ENCODE results near the gene VAV3. TPM values are rescaled to one million over a fixed set of nuclear protein-coding genes. Genes with fewer than 3 reads are reported as not detected.

Gene VAV3
- total RNA-seq, 2 donors from 2014 or later, result 1.7 to 4.9 TPM

GRCh38 chr1:107563441-107563840 is 401.5 kb downstream of the VAV3 start:
- H3K27me3 Mint-ChIP-seq, result no peaks in the 10 kb centered on the region
- no peak for ATAC-seq (replicated peaks)
- no peak overlapping the region for H3K27ac Mint-ChIP-seq
- H3K4me3 Mint-ChIP-seq, result no peak overlapping the region
- H3K4me1 Mint-ChIP-seq, result no peaks in the 10 kb centered on the region
- H3K36me3 Mint-ChIP-seq (ENCODE audit: low read depth), result no peaks in the 10 kb centered on the region
- H3K9me3 Mint-ChIP-seq, result no peaks in the 10 kb centered on the region

GRCh38 chr1:107559881-107560280 is 405.1 kb downstream of the VAV3 start:
- no peak overlapping the region for H3K4me3 Mint-ChIP-seq
- no peak for ATAC-seq (replicated peaks)
- no peaks in the 10 kb centered on the region for H3K36me3 Mint-ChIP-seq (ENCODE audit: low read depth)
- H3K4me1 Mint-ChIP-seq, result no peaks in the 10 kb centered on the region
- H3K9me3 Mint-ChIP-seq, result no peaks in the 10 kb centered on the region
- no peaks in the 10 kb centered on the region for H3K27me3 Mint-ChIP-seq
- H3K27ac Mint-ChIP-seq, result no peak overlapping the region

- no peaks in the 10 kb centered on the region for H3K36me3 Mint-ChIP-seq (ENCODE audit: low read depth)
- ATAC-seq (replicated peaks), result no peak
These were observed 407.9 kb downstream of the VAV3 start for GRCh38 chr1:107557095-107557494.

GRCh38 chr1:107555578-107555977 is 409.4 kb downstream of the VAV3 start:
- Mint-ChIP-seq H3K27ac (no peak overlapping the region), H3K36me3 (ENCODE audit: low read depth) (no peaks in the 10 kb centered on the region), H3K27me3 (peaks cover 5% of the 10 kb centered on the region), H3K4me1 (no peaks in the 10 kb centered on the region), H3K9me3 (no peaks in the 10 kb centered on the region), H3K4me3 (no peak overlapping the region)
- no peak for ATAC-seq (replicated peaks)

More at GRCh38 chr1:107557095-107557494, 407.9 kb downstream of the VAV3 start:
- Mint-ChIP-seq H3K9me3 (no peaks in the 10 kb centered on the region), H3K4me1 (no peaks in the 10 kb centered on the region), H3K4me3 (no peak overlapping the region), H3K27me3 (peaks cover 5% of the 10 kb centered on the region), H3K27ac (no peak overlapping the region)

GRCh38 chr1:107552781-107553180 is 412.2 kb downstream of the VAV3 start:
- no peaks in the 10 kb centered on the region for H3K4me1 Mint-ChIP-seq
- no peaks in the 10 kb centered on the region for H3K36me3 Mint-ChIP-seq (ENCODE audit: low read depth)
- no peak overlapping the region for H3K4me3 Mint-ChIP-seq
- H3K27ac Mint-ChIP-seq, result no peak overlapping the region
- peaks cover 5% of the 10 kb centered on the region for H3K27me3 Mint-ChIP-seq
- no peaks in the 10 kb centered on the region for H3K9me3 Mint-ChIP-seq
- ATAC-seq (replicated peaks), result no peak

- Mint-ChIP-seq H3K4me1 (no peaks in the 10 kb centered on the region), H3K36me3 (ENCODE audit: low read depth) (no peaks in the 10 kb centered on the region), H3K4me3 (no peak overlapping the region), H3K27ac (no peak overlapping the region), H3K27me3 (peaks cover 5% of the 10 kb centered on the region), H3K9me3 (no peaks in the 10 kb centered on the region)
- ATAC-seq (replicated peaks), result no peak
These were observed 413.5 kb downstream of the VAV3 start for GRCh38 chr1:107551456-107551855.

- Mint-ChIP-seq H3K36me3 (ENCODE audit: low read depth) (no peaks in the 10 kb centered on the region), H3K4me1 (no peaks in the 10 kb centered on the region), H3K27ac (no peak overlapping the region), H3K9me3 (no peaks in the 10 kb centered on the region), H3K27me3 (peaks cover 5% of the 10 kb centered on the region), H3K4me3 (no peak overlapping the region)
- ATAC-seq (replicated peaks), result no peak
These were observed 414.6 kb downstream of the VAV3 start for GRCh38 chr1:107550358-107550757.

- Mint-ChIP-seq H3K27me3 (peaks cover under 1% of the 10 kb centered on the region), H3K4me1 (no peaks in the 10 kb centered on the region), H3K27ac (no peak overlapping the region), H3K9me3 (no peaks in the 10 kb centered on the region), H3K36me3 (ENCODE audit: low read depth) (no peaks in the 10 kb centered on the region), H3K4me3 (no peak overlapping the region)
- ATAC-seq (replicated peaks), result no peak
These were observed 415.7 kb downstream of the VAV3 start for GRCh38 chr1:107549152-107549810.

- H3K27me3 Mint-ChIP-seq, result no peaks in the 10 kb centered on the region
- no peak for ATAC-seq (replicated peaks)
- no peaks in the 10 kb centered on the region for H3K36me3 Mint-ChIP-seq (ENCODE audit: low read depth)
- no peak overlapping the region for H3K27ac Mint-ChIP-seq
- no peaks in the 10 kb centered on the region for H3K4me1 Mint-ChIP-seq
- no peak overlapping the region for H3K4me3 Mint-ChIP-seq
- no peaks in the 10 kb centered on the region for H3K9me3 Mint-ChIP-seq
These were observed 416.7 kb downstream of the VAV3 start for GRCh38 chr1:107548276-107548675.

GRCh38 chr1:107547363-107548155 is 417.4 kb downstream of the VAV3 start:
- H3K4me3 Mint-ChIP-seq, result no peak overlapping the region
- no peaks in the 10 kb centered on the region for H3K4me1 Mint-ChIP-seq
- peaks cover 3% of the 10 kb centered on the region for H3K27me3 Mint-ChIP-seq
- H3K9me3 Mint-ChIP-seq, result no peaks in the 10 kb centered on the region
- H3K27ac Mint-ChIP-seq, result no peak overlapping the region
- no peak for ATAC-seq (replicated peaks)
- no peaks in the 10 kb centered on the region for H3K36me3 Mint-ChIP-seq (ENCODE audit: low read depth)

- no peaks in the 10 kb centered on the region for H3K9me3 Mint-ChIP-seq
These were observed 418.4 kb downstream of the VAV3 start for GRCh38 chr1:107546576-107546975.

GRCh38 chr1:107545879-107546278 is 419.1 kb downstream of the VAV3 start:
- no peak for ATAC-seq (replicated peaks)

More at GRCh38 chr1:107546576-107546975, 418.4 kb downstream of the VAV3 start:
- Mint-ChIP-seq H3K27me3 (peaks cover 5% of the 10 kb centered on the region), H3K4me1 (no peaks in the 10 kb centered on the region), H3K4me3 (no peak overlapping the region), H3K36me3 (ENCODE audit: low read depth) (no peaks in the 10 kb centered on the region), H3K27ac (no peak overlapping the region)
- no peak for ATAC-seq (replicated peaks)

GRCh38 chr1:107545056-107545577 is 419.9 kb downstream of the VAV3 start:
- H3K27me3 Mint-ChIP-seq, result peaks cover 16% of the 10 kb centered on the region
- H3K36me3 Mint-ChIP-seq (ENCODE audit: low read depth), result no peaks in the 10 kb centered on the region
- ATAC-seq (replicated peaks), result no peak
- H3K27ac Mint-ChIP-seq, result no peak overlapping the region
- H3K4me1 Mint-ChIP-seq, result no peaks in the 10 kb centered on the region
- no peak overlapping the region for H3K4me3 Mint-ChIP-seq
- H3K9me3 Mint-ChIP-seq, result no peaks in the 10 kb centered on the region

More at GRCh38 chr1:107545879-107546278, 419.1 kb downstream of the VAV3 start:
- no peaks in the 10 kb centered on the region for H3K36me3 Mint-ChIP-seq (ENCODE audit: low read depth)
- peaks cover 11% of the 10 kb centered on the region for H3K27me3 Mint-ChIP-seq
- no peak overlapping the region for H3K27ac Mint-ChIP-seq
- H3K9me3 Mint-ChIP-seq, result no peaks in the 10 kb centered on the region
- H3K4me1 Mint-ChIP-seq, result no peaks in the 10 kb centered on the region
- no peak overlapping the region for H3K4me3 Mint-ChIP-seq

GRCh38 chr1:107544285-107544684 is 420.7 kb downstream of the VAV3 start:
- Mint-ChIP-seq H3K4me3 (no peak overlapping the region), H3K27me3 (peaks cover 16% of the 10 kb centered on the region), H3K36me3 (ENCODE audit: low read depth) (no peaks in the 10 kb centered on the region), H3K4me1 (no peaks in the 10 kb centered on the region), H3K9me3 (no peaks in the 10 kb centered on the region), H3K27ac (no peak overlapping the region)
- no peak for ATAC-seq (replicated peaks)

GRCh38 chr1:107541412-107541811 is 423.6 kb downstream of the VAV3 start:
- no peak overlapping the region for H3K27ac Mint-ChIP-seq
- H3K4me3 Mint-ChIP-seq, result no peak overlapping the region
- H3K27me3 Mint-ChIP-seq, result peaks cover 18% of the 10 kb centered on the region
- H3K36me3 Mint-ChIP-seq (ENCODE audit: low read depth), result no peaks in the 10 kb centered on the region
- H3K9me3 Mint-ChIP-seq, result no peaks in the 10 kb centered on the region
- no peaks in the 10 kb centered on the region for H3K4me1 Mint-ChIP-seq
- ATAC-seq (replicated peaks), result no peak
